Thoracic aorta (tissue), 2 donors: ENCODE data around the gene TBC1D9. TPM values are rescaled to one million over a fixed set of nuclear protein-coding genes. Genes with fewer than 3 reads are reported as not detected.

Experiments used
- ATAC-seq: fragments of 150-250 bp; one replicate; pipeline ENCODE4 v1.8.0; 2017; ENCODE audit warnings: low read depth; ENCODE audit not compliant: insufficient number of reproducible peaks, low FRiP score
- DNase-seq: peaks from one replicate; pipeline ENCODE4 v3.0.0-alpha.2; 2020; ENCODE audit warnings: low spot score
- H3K27ac ChIP-seq, 2 donors: fragments of 200-600 bp; sonication (generic); 1 replicate in 1 of 2; 2 replicates in 1 of 2; pipeline ENCODE4 v1.5.1; 2016; ENCODE audit warnings: mild to moderate bottlenecking in 2 of 2, moderate library complexity in 2 of 2
- H3K27me3 ChIP-seq: fragments of 200-600 bp; sonication (generic); replicated peaks from 2 replicates; pipeline ENCODE4 v1.6.0; 2016; ENCODE audit warnings: mild to moderate bottlenecking; ENCODE audit not compliant: insufficient read depth
- H3K36me3 ChIP-seq: fragments of 200-600 bp; sonication (generic); one replicate; pipeline ENCODE4 v1.5.1; 2016
- H3K4me1 ChIP-seq, 2 donors: fragments of 200-600 bp; sonication (generic); 1 replicate in 1 of 2; 2 replicates in 1 of 2; pipeline versions ENCODE4 v1.5.1 to v1.6.0; 2016; ENCODE audit warnings: low read depth in 2 of 2, mild to moderate bottlenecking in 1 of 2; ENCODE audit not compliant: control insufficient read depth in 1 of 2
- H3K4me3 ChIP-seq: fragments of 200-600 bp; sonication (generic); 2 replicates; pipeline ENCODE4 v1.5.1; 2016; ENCODE audit warnings: mild to moderate bottlenecking
- H3K9me3 ChIP-seq: fragments of 200-600 bp; sonication (generic); 2 replicates; pipeline ENCODE4 v1.5.1; 2016
- total RNA-seq, 2 donors: library from RNA; depleted of rRNA; stranded (reverse); fragments of >200 nt; gene quantifications; one replicate each; pipeline versions ENCODE4 v1.1.0 to v1.2.3, GENCODE V29; 2016
- TF ChIP-seq, protein P1 (sequence below): fragments of 200-600 bp; sonication (generic); IDR thresholded peaks from one replicate; pipeline ENCODE4 v1.5.1; 2019; ENCODE audit warnings: antibody characterized with exemption

The TBC1D9 gene
- total RNA-seq, 2 donors from 2014 or later, result 17.5 to 21.2 TPM

DNA sequence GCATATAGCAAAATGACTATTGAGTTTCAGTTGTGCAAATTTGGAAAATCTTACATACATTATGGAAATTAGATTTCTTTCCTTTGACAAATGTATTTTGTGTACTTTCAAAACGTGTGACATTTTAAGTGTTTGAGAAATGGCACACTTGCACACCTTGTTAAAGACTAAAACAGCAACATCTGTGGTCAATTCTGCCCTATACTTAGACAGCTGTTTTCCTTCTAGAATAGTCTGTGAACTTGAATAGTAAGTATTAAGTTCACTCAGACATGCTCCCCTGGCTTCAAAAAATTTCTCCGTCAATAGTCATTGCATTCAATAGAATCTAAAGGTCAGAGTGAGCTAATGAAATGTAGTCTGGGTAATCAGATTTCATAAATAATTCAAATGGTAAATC is 21.7 kb upstream of the TBC1D9 start:
- H3K4me3 ChIP-seq, result no peak overlapping the region
- DNase-seq (no peak), ATAC-seq (no peak)
- no peaks in the 10 kb centered on the region for H3K36me3 ChIP-seq
- TF ChIP-seq, protein P1, sequence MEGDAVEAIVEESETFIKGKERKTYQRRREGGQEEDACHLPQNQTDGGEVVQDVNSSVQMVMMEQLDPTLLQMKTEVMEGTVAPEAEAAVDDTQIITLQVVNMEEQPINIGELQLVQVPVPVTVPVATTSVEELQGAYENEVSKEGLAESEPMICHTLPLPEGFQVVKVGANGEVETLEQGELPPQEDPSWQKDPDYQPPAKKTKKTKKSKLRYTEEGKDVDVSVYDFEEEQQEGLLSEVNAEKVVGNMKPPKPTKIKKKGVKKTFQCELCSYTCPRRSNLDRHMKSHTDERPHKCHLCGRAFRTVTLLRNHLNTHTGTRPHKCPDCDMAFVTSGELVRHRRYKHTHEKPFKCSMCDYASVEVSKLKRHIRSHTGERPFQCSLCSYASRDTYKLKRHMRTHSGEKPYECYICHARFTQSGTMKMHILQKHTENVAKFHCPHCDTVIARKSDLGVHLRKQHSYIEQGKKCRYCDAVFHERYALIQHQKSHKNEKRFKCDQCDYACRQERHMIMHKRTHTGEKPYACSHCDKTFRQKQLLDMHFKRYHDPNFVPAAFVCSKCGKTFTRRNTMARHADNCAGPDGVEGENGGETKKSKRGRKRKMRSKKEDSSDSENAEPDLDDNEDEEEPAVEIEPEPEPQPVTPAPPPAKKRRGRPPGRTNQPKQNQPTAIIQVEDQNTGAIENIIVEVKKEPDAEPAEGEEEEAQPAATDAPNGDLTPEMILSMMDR, result no peak
- H3K4me1 ChIP-seq, result no peaks in the 10 kb centered on the region
- no peaks in the 10 kb centered on the region for H3K27me3 ChIP-seq
- no peak overlapping the region for H3K27ac ChIP-seq
- no peaks in the 10 kb centered on the region for H3K9me3 ChIP-seq

GRCh38 chr4:140777386-140777785 is 21.2 kb upstream of the TBC1D9 start:
- H3K9me3 ChIP-seq, result no peaks in the 10 kb centered on the region
- H3K4me3 ChIP-seq, result no peak overlapping the region
- no peaks in the 10 kb centered on the region for H3K36me3 ChIP-seq
- no peaks in the 10 kb centered on the region for H3K4me1 ChIP-seq
- H3K27ac ChIP-seq, result no peak overlapping the region
- H3K27me3 ChIP-seq, result no peaks in the 10 kb centered on the region
- ATAC-seq (no peak), DNase-seq (no peak)
- TF ChIP-seq, protein P1, result no peak

GRCh38 chr4:140776556-140776955 is 20.4 kb upstream of the TBC1D9 start:
- Histone ChIP-seq H3K4me3 (no peak overlapping the region), H3K4me1 (no peaks in the 10 kb centered on the region), H3K9me3 (no peaks in the 10 kb centered on the region), H3K36me3 (no peaks in the 10 kb centered on the region), H3K27me3 (no peaks in the 10 kb centered on the region), H3K27ac (no peak overlapping the region)
- no peak for ATAC-seq
- DNase-seq, result no peak
- TF ChIP-seq, protein P1, result no peak

GRCh38 chr4:140774956-140775355 is 18.8 kb upstream of the TBC1D9 start:
- no peak for DNase-seq
- Histone ChIP-seq H3K4me3 (no peak overlapping the region), H3K27ac (no peak overlapping the region), H3K4me1 (no peaks in the 10 kb centered on the region), H3K9me3 (no peaks in the 10 kb centered on the region), H3K27me3 (no peaks in the 10 kb centered on the region), H3K36me3 (no peaks in the 10 kb centered on the region)
- TF ChIP-seq, protein P1, result no peak
- ATAC-seq, result no peak

- no peak overlapping the region for H3K27ac ChIP-seq
- ATAC-seq, result no peak
- no peak overlapping the region for H3K4me3 ChIP-seq
- TF ChIP-seq, protein P1, result no peak
- no peak for DNase-seq
- no peaks in the 10 kb centered on the region for H3K4me1 ChIP-seq
- no peaks in the 10 kb centered on the region for H3K9me3 ChIP-seq
- H3K27me3 ChIP-seq, result no peaks in the 10 kb centered on the region
- no peaks in the 10 kb centered on the region for H3K36me3 ChIP-seq
These were observed 18.3 kb upstream of the TBC1D9 start for GRCh38 chr4:140774510-140774909.
